ENCODE data around the gene IL12B.
"Not testable (repeated sequence)": the region's sequence is repeated elsewhere in the genome, so short reads cannot be mapped to it uniquely, and the experiment has no call there.

Gene IL12B

DNA sequence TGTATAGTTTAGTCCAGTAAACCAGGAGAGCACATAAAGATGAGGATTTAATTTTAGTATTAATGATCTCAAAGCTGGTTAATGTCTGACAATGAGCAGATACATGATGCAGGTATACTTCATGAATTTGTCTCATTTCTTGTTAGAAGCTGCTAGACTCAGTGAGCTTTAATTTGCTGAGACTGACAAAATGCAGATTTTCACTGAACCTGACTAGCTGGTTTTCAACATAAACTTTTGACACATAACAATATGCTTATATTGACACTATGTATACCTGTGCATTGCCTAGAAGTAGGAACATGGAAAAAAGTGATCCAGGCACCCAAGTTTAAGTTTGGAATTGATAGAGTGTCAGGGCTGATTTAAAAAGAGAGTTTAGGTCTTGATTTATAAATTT, 56.4 kb downstream of the IL12B start:
- Histone ChIP-seq H3K9ac (ENCODE audit: low read depth, low read length) (no peak overlapping the region), H3K27me3 (ENCODE audit: control insufficient read depth, insufficient read depth, low read length) (no peaks in the 10 kb centered on the region), H3K9me3 (replicated peaks; ENCODE audit: low read length) (no peaks in the 10 kb centered on the region), H3K4me1 (ENCODE audit: control insufficient read depth, insufficient read depth, low read length) (no peaks in the 10 kb centered on the region), H3K4me2 (ENCODE audit: low read length) (no peak overlapping the region), H3K4me3 (ENCODE audit: low read length) (no peak overlapping the region), H3K36me3 (ENCODE audit: insufficient read depth, low read length) (peaks cover 73% of the 10 kb centered on the region)

GRCh38 chr5:159269723-159270122, 60.6 kb downstream of the IL12B start:
- H3K4me1 ChIP-seq (ENCODE audit: control insufficient read depth, insufficient read depth, low read length): no peaks in the 10 kb centered on the region
- peaks cover 48% of the 10 kb centered on the region for H3K36me3 ChIP-seq (ENCODE audit: insufficient read depth, low read length)
- H3K9me3 ChIP-seq (replicated peaks; ENCODE audit: low read length): no peaks in the 10 kb centered on the region
- H3K4me2 ChIP-seq (ENCODE audit: low read length): no peak overlapping the region
- H3K27me3 ChIP-seq (ENCODE audit: control insufficient read depth, insufficient read depth, low read length): no peaks in the 10 kb centered on the region
- no peak overlapping the region for H3K9ac ChIP-seq (ENCODE audit: low read depth, low read length)
- no peak overlapping the region for H3K4me3 ChIP-seq (ENCODE audit: low read length)

DNA sequence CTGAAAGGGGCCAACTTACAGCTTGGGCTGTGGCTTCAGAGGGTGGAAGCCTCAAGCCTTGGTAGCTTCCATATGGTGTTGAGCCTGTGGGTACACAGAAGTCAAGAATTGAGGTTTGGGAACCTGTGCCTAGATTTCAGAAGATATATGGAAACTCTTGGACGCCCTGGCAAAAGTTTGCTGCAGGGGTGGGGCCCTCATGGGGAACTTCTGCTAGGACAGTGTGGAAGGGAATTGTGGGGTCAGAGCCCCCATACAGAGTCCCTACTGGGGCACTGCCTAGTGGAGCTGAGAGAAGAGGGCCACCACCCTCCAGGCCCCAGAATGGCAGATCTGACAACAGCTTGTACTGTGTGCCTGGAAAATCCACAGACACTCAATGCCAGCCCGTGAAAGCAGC, 63.5 kb downstream of the IL12B start:
- not testable (repeated sequence) for H3K4me2 ChIP-seq (ENCODE audit: low read length); H3K9me3 ChIP-seq (replicated peaks; ENCODE audit: low read length); H3K9ac ChIP-seq (ENCODE audit: low read depth, low read length); H3K4me3 ChIP-seq (ENCODE audit: low read length); H3K27me3 ChIP-seq (ENCODE audit: control insufficient read depth, insufficient read depth, low read length)
- Histone ChIP-seq H3K4me1 (ENCODE audit: control insufficient read depth, insufficient read depth, low read length) (peaks cover 12% of the 10 kb centered on the region), H3K36me3 (ENCODE audit: insufficient read depth, low read length) (peaks cover 23% of the 10 kb centered on the region)

Small RNA genes within 50 kb of the gene (small RNA-seq; reads per million reads assigned to genes)
- 0.28 reads per million for gene RNU4ATAC2P

Measured in skeletal muscle satellite cell (primary cell).